ENCODE data around the gene BRAT1.

- no peak for TF ChIP-seq POLR2A (IDR thresholded peaks at IDR 0.05)
- TF ChIP-seq CTCF (IDR thresholded peaks at IDR 0.05) = no peak
These were observed 52.7 kb downstream of the BRAT1 start for GRCh38 chr7:2502647-2502966.
